Spleen (tissue), 11 donors: ENCODE measurements around the gene ZCCHC7. TPM values are rescaled to one million over a fixed set of nuclear protein-coding genes. Genes with fewer than 3 reads are reported as not detected.

Experiments used
- DNase-seq: peaks from one replicate; pipeline ENCODE4 v3.0.0-alpha.2; 2020
- H3K27ac ChIP-seq, 8 donors: fragments of 200-600 bp; sonication (generic) in 7 of 8; 1 replicate in 4 of 8; 2 replicates in 4 of 8; pipeline versions ENCODE4 v1.5.0 to v1.8.0; 2016 to 2021; ENCODE audit warnings: inconsistent platforms in 4 of 8, mild to moderate bottlenecking in 4 of 8, moderate library complexity in 1 of 8
- H3K27me3 ChIP-seq, 7 donors: fragments of 200-600 bp; sonication (generic) in 6 of 7; replicated peaks in 1 of 7; 1 replicate in 4 of 7; 2 replicates in 3 of 7; pipeline versions ENCODE4 v1.5.0 to v1.8.0; 2016 to 2021; ENCODE audit warnings: inconsistent platforms in 3 of 7, mild to moderate bottlenecking in 1 of 7
- H3K36me3 ChIP-seq, 6 donors: fragments of 200-600 bp; sonication (generic) in 5 of 6; 1 replicate in 4 of 6; 2 replicates in 2 of 6; pipeline versions ENCODE4 v1.5.0 to v1.8.0; 2016 to 2021; ENCODE audit warnings: inconsistent platforms in 2 of 6
- H3K4me1 ChIP-seq, 6 donors: fragments of 200-600 bp; sonication (generic) in 5 of 6; 1 replicate in 3 of 6; 2 replicates in 3 of 6; pipeline versions ENCODE4 v1.5.0 to v1.8.0; 2016 to 2021; ENCODE audit warnings: inconsistent platforms in 3 of 6
- H3K4me3 ChIP-seq, 8 donors: fragments of 200-600 bp; sonication (generic) in 7 of 8; 1 replicate in 4 of 8; 2 replicates in 4 of 8; pipeline versions ENCODE4 v1.5.0 to v1.8.0; 2016 to 2021; ENCODE audit warnings: inconsistent platforms in 4 of 8, mild to moderate bottlenecking in 4 of 8, moderate library complexity in 2 of 8
- H3K9me3 ChIP-seq, 8 donors: fragments of 200-600 bp; sonication (generic) in 7 of 8; 1 replicate in 4 of 8; 2 replicates in 4 of 8; pipeline versions ENCODE4 v1.5.0 to v1.8.0; 2016 to 2021; ENCODE audit warnings: inconsistent platforms in 4 of 8
- CTCF ChIP-seq, 11 experiments: fragments of 200-600 bp in 7 of 11; fragments of 450-650 bp in 4 of 11; sonication (generic) in 4 of 11; IDR thresholded peaks in 8 of 11; conservative IDR thresholded peaks in 3 of 11; 1 replicate in 7 of 11; 2 replicates in 4 of 11; pipeline versions ENCODE4 v1.4.0 to v1.8.0; 2016 to 2021; ENCODE audit warnings: antibody characterized with exemption in 11 of 11, inconsistent platforms in 4 of 11, mild to moderate bottlenecking in 1 of 11
- POLR2A ChIP-seq, 3 donors: fragments of 450-650 bp; IDR thresholded peaks; one replicate each; pipeline ENCODE4 v1.5.1; 2017; ENCODE audit warnings: antibody characterized with exemption in 3 of 3, mild to moderate bottlenecking in 1 of 3
- POLR2AphosphoS5 ChIP-seq, 3 donors: sonication (generic); formaldehyde crosslinking; IDR thresholded peaks; one replicate each; pipeline ENCODE4 v1.5.1; 2017; ENCODE audit warnings: antibody characterized with exemption in 3 of 3
- WGBS, 5 donors: extraction: QIAGEN DNeasy Blood & Tissue Kit in 3 of 5; methylation state at CpG; one replicate each; pipeline versions ENCODE4 v1.1.5 to v1.1.7; 2013 to 2018; 5-methylcytosine and 5-hydroxymethylcytosine counted together
- intact Hi-C: fragments of 100-400 bp; cut with DNase I; formaldehyde crosslinking; loops from one replicate; pipeline ENCODE4 v1.15.0; 2023; ENCODE audit warnings: low total_unique reads
- polyA plus RNA-seq, 3 donors: library from polyadenylated mRNA; stranded (reverse); fragments of 200-250 nt; gene quantifications; one replicate each; pipeline ENCODE4 v1.2.1, GENCODE V29; 2013
- total RNA-seq, 7 donors: library from RNA; depleted of rRNA in 3 of 7; stranded (reverse); fragments of >200 nt in 3 of 7; fragmentation: NEBNext Ultra II Directional in 4 of 7; extraction: Animal tissue kit (Norgen Biotek cat#: 25700) in 4 of 7; gene quantifications; one replicate each; pipeline versions ENCODE4 v1.1.0 to v1.2.1, GENCODE V29; 2016 to 2021
- donor health status: healthy with polysubstance abuse.
- donor health status: DM: no; HTN: no; CAD: no; lungs with moderate emphysema.
- donor health status: DM: no; HTN: no; CAD: no.
- donor health status: Bipolar disorder and iron deficiency.
- donor health status: healthy.
- donor health status: DM: no; HTN: no; CAD: no.
- donor health status: DM: yes; HTN: yes; CAD: no.

The ZCCHC7 gene
- total and polyA plus RNA-seq, 10 donors = 17.0 to 50.6 (median 38.1) TPM

- intact Hi-C loops = no loop called here
- Histone ChIP-seq H3K9me3 (no peaks in the 10 kb centered on the region), H3K4me1 (peaks cover 0 to 30% (median 8%) of the 10 kb centered on the region in 6 donors), H3K27me3 (no peaks in the 10 kb centered on the region), H3K4me3 (no peak overlapping the region), H3K27ac (no peak overlapping the region), H3K36me3 (peaks cover 0 to 41% (median 9%) of the 10 kb centered on the region in 6 donors)
- WGBS, 5 donors = 96 to 100% (median 99%) methylated on average over 2 of the region's 2 CpGs
- TF ChIP-seq POLR2AphosphoS5 (IDR thresholded peaks at IDR 0.05) (no peak), POLR2A (IDR thresholded peaks at IDR 0.05) (no peak), CTCF (IDR thresholded peaks at IDR 0.05 in 8 of 11, conservative IDR thresholded peaks at IDR 0.05 in 3 of 11) (no peak)
- DNase-seq = no peak
These were observed 35.2 kb downstream of the ZCCHC7 start for GRCh38 chr9:37155601-37156000.

- no peak overlapping the region for H3K4me3 ChIP-seq
- no peaks in the 10 kb centered on the region for H3K27me3 ChIP-seq
- peaks cover 0 to 29% (median 8%) of the 10 kb centered on the region in 6 donors for H3K4me1 ChIP-seq
- TF ChIP-seq POLR2A (IDR thresholded peaks at IDR 0.05) = no peak
- TF ChIP-seq POLR2AphosphoS5 (IDR thresholded peaks at IDR 0.05) = no peak
- TF ChIP-seq CTCF (IDR thresholded peaks at IDR 0.05 in 8 of 11, conservative IDR thresholded peaks at IDR 0.05 in 3 of 11) = no peak
- peaks cover 0 to 45% (median 9%) of the 10 kb centered on the region in 6 donors for H3K36me3 ChIP-seq
- intact Hi-C loops = no loop called here
- no peak for DNase-seq
- H3K27ac ChIP-seq = no peak overlapping the region
- 94 to 97% (median 95%) methylated on average over 6 of the region's 6 CpGs for WGBS, 5 donors
- H3K9me3 ChIP-seq = no peaks in the 10 kb centered on the region
These were observed 35.8 kb downstream of the ZCCHC7 start for GRCh38 chr9:37156205-37156604.

DNA sequence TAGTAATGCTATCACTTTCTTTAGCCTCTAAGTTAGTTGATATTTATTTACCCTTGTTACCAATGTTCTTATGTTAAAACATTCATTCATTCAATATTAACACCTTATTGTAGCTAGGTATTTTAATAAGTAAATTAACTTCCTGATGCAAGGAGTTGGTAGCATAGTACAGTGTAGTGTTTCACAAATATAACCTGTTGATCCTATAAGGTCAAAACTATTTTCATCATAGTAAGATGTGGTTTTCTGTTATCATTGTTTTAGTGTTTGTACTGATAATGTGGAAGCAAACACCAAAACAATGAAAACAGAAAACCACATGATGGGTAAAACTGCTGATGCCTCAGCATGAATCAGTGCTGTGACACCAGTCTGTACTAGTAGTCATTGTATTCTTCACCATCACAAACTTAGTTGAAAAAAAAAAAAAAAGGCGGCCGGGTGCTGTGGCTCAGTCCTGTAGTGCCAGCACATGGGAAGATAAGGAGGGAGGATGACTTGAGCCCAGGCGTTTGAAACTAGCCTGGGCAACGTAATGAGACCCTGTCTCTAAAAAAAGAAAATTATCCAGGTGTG lies 36.5 kb downstream of the ZCCHC7 start:
- TF ChIP-seq CTCF (IDR thresholded peaks at IDR 0.05 in 8 of 11, conservative IDR thresholded peaks at IDR 0.05 in 3 of 11) = no peak
- TF ChIP-seq POLR2AphosphoS5 (IDR thresholded peaks at IDR 0.05) = no peak
- TF ChIP-seq POLR2A (IDR thresholded peaks at IDR 0.05) = no peak
- H3K4me1 ChIP-seq = peaks cover 0 to 29% (median 8%) of the 10 kb centered on the region in 6 donors
- intact Hi-C loops = no loop called here
- peaks cover 0 to 48% (median 9%) of the 10 kb centered on the region in 6 donors for H3K36me3 ChIP-seq
- no peaks in the 10 kb centered on the region for H3K27me3 ChIP-seq
- no peaks in the 10 kb centered on the region for H3K9me3 ChIP-seq
- DNase-seq = no peak
- 90 to 98% (median 97%) methylated on average over 4 of the region's 4 CpGs for WGBS, 5 donors
- no peak overlapping the region for H3K27ac ChIP-seq
- no peak overlapping the region for H3K4me3 ChIP-seq

DNA sequence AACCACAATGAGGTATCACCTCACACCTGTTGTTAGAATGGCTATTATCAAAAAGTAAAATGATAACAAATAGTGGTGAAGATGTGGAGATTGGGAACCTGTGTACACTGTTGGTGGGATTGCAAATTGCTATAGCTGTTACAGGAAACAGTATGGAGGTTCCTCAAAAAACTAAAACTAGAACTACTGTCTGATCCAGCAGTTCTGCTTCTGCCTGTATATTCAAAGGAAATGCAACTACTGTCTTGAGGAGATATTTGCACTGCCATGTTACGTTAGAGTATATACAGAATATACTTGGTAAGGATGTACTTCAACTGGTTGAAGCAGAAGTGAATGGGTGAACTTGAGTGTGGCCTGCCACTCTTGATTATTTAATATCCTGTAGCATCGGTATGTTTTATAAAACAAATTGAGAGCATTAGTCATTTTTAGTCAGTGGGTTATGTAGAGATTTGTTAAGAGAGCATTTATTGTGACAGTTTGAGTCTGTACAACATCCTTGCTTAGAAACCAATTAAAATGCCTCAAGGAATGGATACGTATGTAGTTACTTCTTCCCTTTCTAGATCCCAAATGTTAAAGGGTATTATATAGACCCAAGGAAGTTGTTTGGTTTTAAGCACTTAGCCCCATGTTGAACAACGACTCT lies 37.5 kb downstream of the ZCCHC7 start:
- Histone ChIP-seq H3K4me3 (no peak overlapping the region), H3K27ac (no peak overlapping the region), H3K27me3 (no peaks in the 10 kb centered on the region), H3K36me3 (peaks cover 0 to 57% (median 9%) of the 10 kb centered on the region in 6 donors), H3K9me3 (no peaks in the 10 kb centered on the region), H3K4me1 (peaks cover 0 to 25% (median 8%) of the 10 kb centered on the region in 6 donors)
- DNase-seq = no peak
- TF ChIP-seq POLR2A (IDR thresholded peaks at IDR 0.05) = no peak
- no peak for TF ChIP-seq POLR2AphosphoS5 (IDR thresholded peaks at IDR 0.05)
- no peak for TF ChIP-seq CTCF (IDR thresholded peaks at IDR 0.05 in 8 of 11, conservative IDR thresholded peaks at IDR 0.05 in 3 of 11)
- WGBS, 5 donors = 72 to 87% (median 80%) methylated on average over 4 of the region's 4 CpGs
- intact Hi-C loops = no loop called here
